Epidermal melanocyte (primary cell): ENCODE data around the gene GTSE1.
A peak's percentile ranks its signal among the peaks of the same experiment; 100 is the strongest.
"Not testable (repeated sequence)": the region's sequence is repeated elsewhere in the genome, so short reads cannot be mapped to it uniquely, and the experiment has no call there.

Source experiments
- DNase-seq: peaks from one replicate; pipeline ENCODE4 v3.0.0; 2011; ENCODE audit warnings: low spot score; ENCODE audit not compliant: insufficient read length

GTSE1 gene

DNA sequence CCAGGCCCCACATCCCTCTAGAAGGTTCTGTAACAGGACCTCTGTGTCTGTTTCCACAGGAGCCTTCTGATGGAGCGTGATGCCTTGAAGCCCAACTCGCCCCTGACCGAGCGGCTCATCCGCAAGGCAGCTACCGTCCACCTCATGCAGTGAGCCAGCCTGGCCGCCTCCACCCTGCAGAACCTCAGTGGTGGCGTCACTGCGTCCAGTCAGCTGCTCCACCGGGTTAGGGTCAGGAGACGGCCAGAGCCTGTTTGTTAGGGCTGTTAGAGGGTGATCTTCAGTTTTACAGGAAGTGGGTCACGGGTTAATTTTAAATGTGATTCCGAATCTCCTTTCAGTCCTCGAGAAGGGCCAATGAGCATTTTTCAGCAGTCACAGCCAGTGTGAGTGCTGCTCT, 3.9 kb upstream of the GTSE1 start:
- DNase-seq: no peak

DNA sequence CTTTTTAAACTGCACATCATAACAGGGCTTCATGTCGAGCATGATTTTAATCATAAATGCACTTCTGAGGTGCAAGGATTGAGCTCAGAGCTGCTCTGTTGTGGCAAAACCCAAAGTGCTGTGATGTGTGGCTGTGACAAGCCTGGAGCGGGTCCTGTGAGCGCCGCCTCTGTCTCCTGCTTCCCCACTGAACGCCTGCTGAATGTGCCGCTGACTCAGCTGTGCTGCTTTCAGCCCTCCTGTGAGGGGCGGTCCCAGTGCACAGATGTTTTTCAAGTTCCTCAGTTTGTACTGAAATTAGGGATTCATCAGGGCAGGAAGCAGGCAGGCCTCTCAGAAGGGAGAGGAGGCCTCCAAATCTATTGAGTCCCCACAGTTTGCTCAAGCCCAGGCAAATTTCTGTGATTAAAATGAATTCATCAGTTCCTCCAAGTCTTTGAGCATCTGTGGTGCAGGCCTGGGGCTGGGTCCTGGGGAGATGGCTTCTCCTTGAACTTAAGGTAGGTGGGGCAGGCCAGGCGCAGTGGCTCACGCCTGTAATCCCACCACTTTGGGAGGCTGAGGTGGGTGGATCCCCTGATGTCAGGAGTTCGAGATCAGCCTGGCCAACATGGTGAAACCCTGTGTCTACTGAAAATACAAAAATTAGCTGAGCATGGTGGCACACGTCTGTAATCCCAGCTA, 3.0 kb upstream of the GTSE1 start:
- peak; percentile 61 for DNase-seq

- no peak for DNase-seq
These were observed 1.9 kb upstream of the GTSE1 start for GRCh38 chr22:46294784-46295183.

DNA sequence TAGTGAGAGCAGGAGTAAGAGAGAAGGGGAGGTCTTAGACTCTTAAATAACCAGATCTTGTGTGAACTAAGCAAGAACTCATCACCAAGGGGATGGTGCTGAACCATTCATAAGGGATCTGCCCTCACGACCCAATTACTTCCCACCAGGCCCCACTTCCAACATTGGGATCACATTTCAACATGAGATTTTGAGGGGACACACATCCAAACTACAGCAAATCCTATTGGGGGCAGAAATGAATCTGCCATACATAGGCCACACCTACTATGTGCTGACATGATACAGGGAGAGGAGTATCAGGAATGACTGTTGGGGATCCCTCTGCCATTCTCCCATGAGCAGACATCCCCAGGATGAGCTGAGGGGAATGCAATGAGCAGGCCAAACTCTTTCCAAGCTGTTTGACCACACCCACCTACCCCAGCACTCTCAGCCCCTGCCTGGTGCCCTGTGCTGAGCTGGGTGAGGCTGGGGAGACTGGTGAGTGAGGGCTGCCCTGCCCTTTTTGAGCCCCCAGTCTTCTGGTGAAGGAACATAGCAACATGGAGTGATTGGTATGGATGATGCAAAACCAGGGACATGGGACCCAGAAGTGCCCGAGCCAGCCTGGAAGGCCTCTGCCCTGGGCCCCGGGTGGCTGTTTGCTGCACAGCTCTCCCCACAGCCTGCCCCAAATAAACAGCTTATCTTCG, 1.2 kb upstream of the GTSE1 start:
- DNase-seq: no peak

DNA sequence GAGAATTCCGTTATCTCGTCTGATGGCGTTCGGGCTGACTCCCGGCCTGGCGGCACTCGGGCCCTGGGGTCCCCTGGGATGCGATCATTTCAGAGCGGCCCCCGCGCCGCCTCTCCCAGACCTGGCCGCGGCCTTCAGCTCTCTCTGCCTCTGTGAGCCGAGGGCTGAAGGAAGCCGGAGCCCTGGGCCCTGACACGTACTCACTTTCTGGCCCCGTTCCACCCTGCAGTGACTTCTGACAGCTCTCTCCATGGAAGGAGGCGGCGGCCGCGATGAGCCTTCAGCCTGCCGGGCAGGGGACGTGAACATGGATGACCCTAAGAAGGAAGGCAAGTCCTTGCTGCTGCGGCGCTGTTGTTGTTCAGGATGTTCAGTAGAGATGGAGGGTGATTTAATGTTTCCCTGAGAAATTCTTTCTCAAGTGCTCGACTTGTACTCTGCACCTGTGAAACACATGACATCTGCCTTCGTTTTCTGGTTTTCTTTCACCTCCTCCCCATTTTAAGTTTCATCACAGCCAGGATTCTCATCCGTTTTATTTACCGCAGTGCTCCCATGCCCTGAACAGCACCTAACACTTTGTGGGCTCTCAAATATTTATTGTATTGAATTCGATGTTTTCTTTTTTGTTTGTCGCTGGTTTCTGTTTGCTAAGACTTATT, 612 bp downstream of the GTSE1 start:
- DNase-seq: no peak

- DNase-seq: no peak
These were observed 2.4 kb downstream of the GTSE1 start for GRCh38 chr22:46299101-46299500.

- no peak for DNase-seq
These were observed 3.8 kb downstream of the GTSE1 start for GRCh38 chr22:46300491-46300890.

DNA sequence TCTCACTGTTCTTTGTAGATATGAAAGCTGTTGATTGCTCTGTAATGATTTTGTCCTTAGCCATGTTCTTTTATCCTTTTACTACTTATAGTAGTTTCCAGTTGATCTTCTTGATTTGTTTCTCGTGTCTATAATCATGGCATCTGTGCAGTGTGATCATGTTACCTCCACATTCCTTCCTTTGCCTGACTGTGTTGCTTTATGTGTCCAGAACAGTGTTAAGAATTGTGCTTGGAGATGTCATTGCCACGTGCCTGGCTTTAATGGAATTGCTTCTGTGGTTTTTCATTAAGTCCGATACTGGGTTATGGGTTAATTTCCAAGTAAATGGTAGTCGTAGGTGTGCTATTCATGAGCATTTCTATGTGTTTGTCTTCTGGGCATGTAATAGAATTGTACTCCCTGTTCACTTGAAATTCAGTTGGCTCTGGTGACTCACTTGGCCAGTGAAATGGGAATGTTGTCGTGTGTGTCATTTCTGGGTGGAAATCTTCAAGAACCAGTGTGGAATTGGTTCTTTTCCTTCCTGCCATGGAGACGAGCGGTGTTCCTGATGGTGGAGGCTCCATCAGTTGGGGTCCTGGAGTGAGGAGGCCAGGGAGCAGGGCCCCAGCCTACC, 6.8 kb downstream of the GTSE1 start:
- no peak for DNase-seq

DNA sequence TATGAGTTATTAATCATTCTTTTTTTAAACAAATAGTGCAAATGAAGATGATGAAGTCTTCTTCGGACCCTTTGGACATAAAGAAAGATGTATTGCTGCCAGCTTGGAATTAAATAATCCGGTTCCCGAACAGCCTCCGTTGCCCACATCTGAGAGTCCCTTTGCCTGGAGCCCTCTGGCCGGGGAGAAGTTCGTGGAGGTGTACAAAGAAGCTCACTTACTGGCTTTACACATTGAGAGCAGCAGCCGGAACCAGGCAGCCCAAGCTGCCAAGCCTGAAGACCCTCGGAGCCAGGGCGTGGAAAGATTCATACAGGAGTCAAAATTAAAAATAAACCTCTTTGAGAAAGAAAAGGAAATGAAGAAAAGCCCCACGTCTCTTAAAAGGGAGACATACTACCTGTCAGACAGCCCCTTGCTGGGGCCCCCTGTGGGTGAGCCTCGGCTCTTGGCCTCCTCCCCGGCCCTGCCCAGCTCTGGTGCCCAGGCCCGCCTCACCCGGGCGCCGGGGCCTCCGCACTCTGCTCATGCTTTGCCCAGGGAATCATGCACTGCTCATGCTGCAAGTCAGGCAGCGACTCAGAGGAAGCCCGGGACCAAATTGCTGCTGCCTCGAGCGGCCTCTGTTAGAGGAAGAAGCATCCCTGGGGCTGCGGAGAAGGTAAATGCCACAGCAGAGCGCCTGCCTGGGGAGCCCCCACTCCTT, 11.8 kb downstream of the GTSE1 start:
- DNase-seq: no peak

DNA sequence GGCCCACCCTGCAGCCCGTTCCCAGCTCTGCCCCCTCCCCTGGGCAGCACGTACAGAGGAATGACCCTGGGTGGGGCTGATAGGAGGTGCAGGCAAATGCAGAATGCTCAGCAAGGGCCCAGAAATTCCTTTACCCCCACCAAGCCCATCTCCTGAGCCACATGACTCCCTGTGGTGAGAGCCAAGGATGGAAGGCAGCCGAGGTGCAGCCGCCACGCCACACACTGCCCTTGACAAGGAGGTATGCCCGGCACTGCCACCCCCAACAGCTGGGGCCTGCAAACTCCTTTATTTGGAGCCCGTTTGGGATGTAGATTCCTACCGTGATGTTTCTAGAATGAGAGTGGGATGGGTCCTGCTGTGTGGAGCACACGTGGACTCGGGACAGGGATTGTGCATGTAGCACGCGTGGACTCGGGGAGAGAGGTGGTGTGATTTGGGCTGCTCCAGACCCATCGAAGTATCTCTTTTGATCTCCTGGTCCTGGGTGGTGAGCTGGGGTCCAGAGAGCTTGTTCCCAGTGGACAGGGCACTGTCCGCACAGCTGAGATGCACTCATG, 12.9 kb downstream of the GTSE1 start:
- no peak for DNase-seq

DNA sequence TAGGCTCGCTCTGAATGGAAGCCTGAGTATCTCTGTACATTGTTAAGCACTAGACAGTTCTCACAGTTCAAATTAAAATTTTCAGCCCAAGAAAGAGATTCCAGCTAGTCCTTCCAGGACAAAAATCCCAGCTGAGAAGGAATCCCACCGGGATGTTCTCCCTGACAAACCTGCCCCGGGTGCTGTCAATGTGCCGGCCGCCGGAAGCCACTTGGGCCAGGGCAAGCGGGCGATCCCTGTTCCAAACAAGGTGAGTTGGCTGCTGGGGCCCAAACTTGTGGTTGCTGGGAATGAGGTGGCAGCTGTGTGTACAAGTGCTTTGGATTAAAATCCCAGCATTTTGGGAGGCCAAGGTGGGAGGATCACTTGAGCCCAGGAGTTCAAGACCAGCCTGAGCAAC, 15.4 kb downstream of the GTSE1 start:
- no peak for DNase-seq

DNA sequence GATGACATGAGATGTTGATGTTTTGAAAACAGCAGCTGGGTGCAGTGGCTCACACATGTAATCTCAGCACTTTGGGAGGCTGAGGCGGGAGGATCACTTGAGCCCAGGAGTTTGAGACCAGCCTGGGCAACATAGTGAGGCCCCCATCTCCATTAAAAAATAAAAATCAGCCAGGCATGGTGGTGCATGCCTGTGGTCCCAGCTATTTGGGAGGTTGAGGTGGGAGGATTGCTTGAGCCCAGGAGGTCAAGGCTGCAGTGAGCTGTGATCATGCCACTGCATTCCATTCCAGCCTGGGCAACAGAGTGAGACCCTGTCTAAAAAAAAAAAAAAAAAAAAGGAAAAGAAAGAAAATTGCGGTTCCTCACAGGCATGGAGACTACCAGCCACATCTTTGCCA, 16.2 kb downstream of the GTSE1 start:
- not testable (repeated sequence) for DNase-seq

- no peak for DNase-seq
These were observed 19.3 kb downstream of the GTSE1 start for GRCh38 chr22:46315976-46316375.

DNA sequence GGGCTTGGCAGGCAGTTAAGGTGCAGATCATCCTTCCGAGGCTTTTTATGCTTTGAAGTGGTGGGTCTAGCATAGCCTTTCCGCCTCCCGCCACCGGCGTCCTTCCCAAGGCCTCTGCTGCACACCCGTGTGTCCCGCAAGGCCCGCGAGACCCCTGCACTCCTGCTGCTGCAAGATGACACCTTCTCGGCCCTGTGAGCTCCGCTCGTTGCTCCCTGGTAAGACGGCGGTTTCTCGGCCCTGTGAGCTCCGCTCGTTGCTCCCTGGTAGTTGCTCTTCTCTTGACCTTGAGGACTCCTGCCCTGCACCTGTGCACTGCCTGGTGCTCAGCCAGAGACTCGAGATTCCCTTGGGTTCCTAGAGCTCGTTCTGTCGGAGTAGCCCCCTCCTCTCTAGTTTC, 21.0 kb downstream of the GTSE1 start:
- no peak for DNase-seq

DNA sequence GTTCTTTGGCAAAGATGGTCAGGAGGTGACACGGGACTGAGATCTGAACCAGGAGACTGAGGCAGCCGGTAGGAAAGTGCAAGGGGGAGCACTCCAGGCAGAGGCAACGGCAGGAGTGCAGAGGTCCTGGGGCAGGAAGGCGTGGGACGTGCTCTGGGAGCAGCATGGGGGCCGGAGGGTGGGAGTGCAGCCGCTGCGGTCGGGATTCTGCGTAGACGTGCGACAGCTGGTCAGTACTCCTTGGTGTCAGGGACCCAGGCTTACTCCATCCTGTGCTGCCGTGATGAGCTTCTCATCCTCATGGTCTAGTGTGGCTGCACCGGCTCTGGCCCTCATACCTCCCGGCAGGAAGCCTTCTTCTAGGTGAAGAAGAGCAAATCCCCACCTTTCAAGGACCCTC, 21.9 kb downstream of the GTSE1 start:
- no peak for DNase-seq

DNA sequence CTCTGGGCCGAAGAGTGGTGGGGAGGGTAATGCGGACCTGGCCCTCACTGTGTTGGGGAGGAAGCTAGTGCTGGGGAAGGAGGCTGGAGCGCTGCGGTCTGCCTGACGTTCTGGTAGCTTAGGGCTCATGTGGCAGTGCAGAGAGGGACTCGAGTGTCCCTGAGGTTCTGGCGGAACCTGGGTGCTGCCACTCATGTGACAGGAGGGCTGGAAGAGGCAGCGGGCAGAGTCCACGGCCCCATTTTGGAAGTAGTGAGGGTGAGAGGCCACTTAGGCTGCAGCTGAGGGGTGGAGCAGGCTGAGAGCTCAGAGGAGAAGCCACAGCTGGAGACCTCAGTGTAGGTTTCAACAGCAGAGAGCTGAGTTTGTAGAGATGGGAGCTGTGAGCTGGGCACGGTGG, 22.6 kb downstream of the GTSE1 start:
- no peak for DNase-seq

DNA sequence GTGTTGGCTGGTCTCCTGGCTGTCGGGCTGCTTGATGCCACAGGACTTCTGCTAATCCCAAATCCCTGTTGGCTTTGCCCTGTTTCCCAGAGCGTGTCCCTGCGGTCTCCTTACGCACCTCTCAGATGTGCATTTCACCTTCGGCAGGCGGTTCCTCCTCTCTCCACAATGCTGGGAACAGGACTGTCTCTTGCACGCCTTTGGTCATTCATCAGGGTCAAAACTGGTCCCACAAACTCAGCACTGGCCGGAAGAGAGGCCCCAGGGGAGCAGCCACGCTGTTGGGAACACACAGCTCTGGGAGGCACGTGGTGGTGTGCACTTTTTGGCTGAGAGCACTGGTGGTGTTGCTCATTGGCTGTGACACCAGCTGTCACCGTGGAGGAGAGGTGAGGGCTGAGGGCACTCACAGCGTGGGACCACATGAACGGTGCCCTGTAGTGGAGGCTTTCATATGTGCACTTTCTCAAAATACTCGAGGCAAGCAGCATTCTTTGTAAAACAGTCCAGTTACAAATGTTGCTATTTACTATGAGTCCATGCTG, 23.6 kb downstream of the GTSE1 start:
- no peak for DNase-seq

DNA sequence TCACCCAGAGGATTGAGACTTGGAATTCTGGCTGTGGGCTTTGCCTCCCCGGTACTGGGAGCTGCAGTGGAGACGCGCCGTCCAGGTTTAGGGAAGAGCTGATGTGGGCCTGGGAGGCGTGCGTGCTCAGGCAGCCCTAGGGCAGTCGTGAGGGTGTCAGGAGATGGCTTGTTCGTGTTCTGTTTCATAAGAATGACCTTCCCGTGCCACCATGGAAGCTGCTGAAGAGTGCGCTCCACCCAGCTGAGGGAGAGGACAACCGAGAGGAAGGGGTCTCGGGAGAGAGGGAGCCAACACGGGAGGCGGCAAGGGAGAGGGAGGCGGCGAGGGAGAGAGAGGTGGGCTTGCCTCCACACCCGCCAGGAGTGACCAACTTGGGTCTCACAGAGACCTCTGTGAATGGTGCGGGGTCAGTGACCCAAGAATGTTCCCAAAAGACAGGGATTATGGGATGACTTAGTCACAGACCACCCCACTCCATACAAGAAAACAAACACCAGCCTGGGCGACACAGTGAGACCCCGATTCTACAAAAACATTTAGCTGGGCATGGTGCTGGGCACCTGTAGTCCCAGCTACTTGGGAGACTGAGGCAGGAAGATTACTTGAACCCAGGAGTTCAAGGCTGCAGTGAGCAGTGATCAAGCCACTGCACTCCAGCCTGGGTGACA, 24.2 kb downstream of the GTSE1 start:
- no peak for DNase-seq

- no peak for DNase-seq
These were observed 26.0 kb downstream of the GTSE1 start for GRCh38 chr22:46322711-46323110.

DNA sequence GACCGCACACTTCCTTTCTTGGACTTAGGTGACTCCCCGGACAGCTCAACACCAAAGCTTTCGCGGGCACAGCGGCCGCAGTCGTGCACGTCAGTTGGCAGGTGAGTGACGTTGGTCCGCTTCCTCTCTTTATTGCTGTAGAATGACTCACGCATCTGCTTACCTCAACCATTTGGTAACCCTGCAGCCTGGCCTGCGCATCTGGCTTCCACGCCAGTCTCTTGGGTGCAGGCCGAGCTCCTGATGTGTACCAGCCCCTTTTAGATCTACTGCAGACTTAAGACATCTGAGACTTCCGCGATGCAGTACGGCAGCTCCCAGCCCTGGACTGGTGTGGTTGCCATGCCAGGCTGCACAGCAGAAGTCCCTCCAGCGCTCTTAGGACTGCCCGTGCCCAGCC, 26.5 kb downstream of the GTSE1 start:
- no peak for DNase-seq
